Spleen (tissue), 7 donors: ENCODE data around the gene NSD1.

Experiments
- POLR2A ChIP-seq, 3 donors: fragments of 450-650 bp; IDR thresholded peaks; one replicate each; pipeline ENCODE4 v1.5.1; 2017; ENCODE audit warnings: antibody characterized with exemption in 3 of 3, mild to moderate bottlenecking in 1 of 3
- TF ChIP-seq, protein P1 (sequence below), 11 experiments: fragments of 200-600 bp in 7 of 11; fragments of 450-650 bp in 4 of 11; sonication (generic) in 4 of 11; IDR thresholded peaks in 8 of 11; conservative IDR thresholded peaks in 3 of 11; 1 replicate in 7 of 11; 2 replicates in 4 of 11; pipeline versions ENCODE4 v1.4.0 to v1.8.0; 2016 to 2021; ENCODE audit warnings: antibody characterized with exemption in 11 of 11, inconsistent platforms in 4 of 11, mild to moderate bottlenecking in 1 of 11
- donor health status: DM: no; HTN: no; CAD: no; lungs with moderate emphysema.
- donor health status: DM: no; HTN: no; CAD: no.
- donor health status: DM: no; HTN: no; CAD: no.

DNA sequence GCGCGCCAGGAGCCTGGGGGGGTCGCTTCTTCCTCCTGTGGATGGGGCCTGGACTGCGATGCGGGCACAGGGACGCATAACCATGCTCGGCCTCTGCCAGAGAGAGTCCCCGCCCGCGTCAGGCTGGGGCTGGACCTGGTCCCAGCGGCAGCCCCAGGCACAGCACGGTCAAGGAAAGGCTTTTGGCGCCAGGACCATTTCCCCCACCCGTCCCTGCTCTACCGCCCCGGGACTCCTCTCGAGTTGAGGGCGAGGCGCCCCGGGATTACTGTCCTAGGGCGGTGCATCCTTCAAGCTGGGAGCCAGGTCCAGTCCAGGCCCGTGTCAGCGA lies 177.8 kb downstream of the NSD1 start:
- TF ChIP-seq, protein P1, sequence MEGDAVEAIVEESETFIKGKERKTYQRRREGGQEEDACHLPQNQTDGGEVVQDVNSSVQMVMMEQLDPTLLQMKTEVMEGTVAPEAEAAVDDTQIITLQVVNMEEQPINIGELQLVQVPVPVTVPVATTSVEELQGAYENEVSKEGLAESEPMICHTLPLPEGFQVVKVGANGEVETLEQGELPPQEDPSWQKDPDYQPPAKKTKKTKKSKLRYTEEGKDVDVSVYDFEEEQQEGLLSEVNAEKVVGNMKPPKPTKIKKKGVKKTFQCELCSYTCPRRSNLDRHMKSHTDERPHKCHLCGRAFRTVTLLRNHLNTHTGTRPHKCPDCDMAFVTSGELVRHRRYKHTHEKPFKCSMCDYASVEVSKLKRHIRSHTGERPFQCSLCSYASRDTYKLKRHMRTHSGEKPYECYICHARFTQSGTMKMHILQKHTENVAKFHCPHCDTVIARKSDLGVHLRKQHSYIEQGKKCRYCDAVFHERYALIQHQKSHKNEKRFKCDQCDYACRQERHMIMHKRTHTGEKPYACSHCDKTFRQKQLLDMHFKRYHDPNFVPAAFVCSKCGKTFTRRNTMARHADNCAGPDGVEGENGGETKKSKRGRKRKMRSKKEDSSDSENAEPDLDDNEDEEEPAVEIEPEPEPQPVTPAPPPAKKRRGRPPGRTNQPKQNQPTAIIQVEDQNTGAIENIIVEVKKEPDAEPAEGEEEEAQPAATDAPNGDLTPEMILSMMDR (IDR thresholded peaks at IDR 0.05 in 8 of 11, conservative IDR thresholded peaks at IDR 0.05 in 3 of 11), result no peak
- no peak for TF ChIP-seq POLR2A (IDR thresholded peaks at IDR 0.05)
